ENCODE results near the gene AOC3.
"Not testable (repeated sequence)": the region's sequence is repeated elsewhere in the genome, so short reads cannot be mapped to it uniquely, and the experiment has no call there.

The AOC3 gene

GRCh38 chr17:42894283-42895184 lies 43.5 kb downstream of the AOC3 start:
- no peak for DNase-seq

- peak; percentile 56 for DNase-seq
These were observed 44.2 kb downstream of the AOC3 start for GRCh38 chr17:42895185-42895555.

- DNase-seq, result no peak
These were observed 47.3 kb downstream of the AOC3 start for GRCh38 chr17:42898147-42898811.

DNA sequence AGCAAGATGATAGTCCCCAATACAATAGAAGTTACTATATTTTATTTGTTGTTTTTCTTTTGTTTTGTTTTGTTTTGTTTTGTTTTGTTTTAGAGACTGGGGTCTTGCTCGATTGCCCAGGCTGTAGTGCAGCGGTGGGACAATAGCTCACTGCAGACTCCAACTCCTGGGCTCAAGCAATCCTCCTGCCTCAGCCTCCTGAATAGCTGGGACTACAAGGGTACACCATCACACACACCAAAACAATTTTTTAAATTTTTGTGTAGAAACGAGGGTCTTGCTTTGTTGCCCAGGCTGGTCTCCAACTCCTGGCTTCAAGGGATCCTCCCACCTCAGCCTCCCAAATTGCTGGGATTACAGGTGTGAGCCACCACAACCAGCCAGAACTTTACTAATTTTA lies 49.0 kb downstream of the AOC3 start:
- DNase-seq, result not testable (repeated sequence)

DNA sequence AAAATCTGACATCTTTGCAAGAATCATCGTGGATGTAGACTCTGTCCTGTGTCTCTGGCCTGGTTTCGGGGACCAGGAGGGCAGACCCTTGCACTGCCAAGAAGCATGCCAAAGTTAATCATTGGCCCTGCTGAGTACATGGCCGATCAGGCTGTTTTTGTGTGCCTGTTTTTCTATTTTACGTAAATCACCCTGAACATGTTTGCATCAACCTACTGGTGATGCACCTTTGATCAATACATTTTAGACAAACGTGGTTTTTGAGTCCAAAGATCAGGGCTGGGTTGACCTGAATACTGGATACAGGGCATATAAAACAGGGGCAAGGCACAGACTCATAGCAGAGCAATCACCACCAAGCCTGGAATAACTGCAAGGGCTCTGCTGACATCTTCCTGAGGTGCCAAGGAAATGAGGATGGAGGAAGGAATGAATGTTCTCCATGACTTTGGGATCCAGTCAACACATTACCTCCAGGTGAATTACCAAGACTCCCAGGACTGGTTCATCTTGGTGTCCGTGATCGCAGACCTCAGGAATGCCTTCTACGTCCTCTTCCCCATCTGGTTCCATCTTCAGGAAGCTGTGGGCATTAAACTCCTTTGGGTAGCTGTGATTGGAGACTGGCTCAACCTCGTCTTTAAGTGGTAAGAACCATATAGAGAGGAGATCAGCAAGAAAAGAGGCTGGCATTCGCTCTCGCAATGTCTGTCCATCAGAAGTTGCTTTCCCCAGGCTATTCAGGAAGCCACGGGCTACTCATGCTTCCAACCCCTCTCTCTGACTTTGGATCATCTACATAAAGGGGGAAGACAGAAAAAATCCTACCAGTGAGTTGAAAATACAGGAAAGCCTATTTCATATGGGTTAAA lies 49.7 kb downstream of the AOC3 start, which contains the start of gene G6PC1:
G6PC1 (plus strand) TSS at position 340 of the 872 bp plus-strand sequence; CDS start at position 418, 78 bp downstream.
- DNase-seq, result no peak

DNA sequence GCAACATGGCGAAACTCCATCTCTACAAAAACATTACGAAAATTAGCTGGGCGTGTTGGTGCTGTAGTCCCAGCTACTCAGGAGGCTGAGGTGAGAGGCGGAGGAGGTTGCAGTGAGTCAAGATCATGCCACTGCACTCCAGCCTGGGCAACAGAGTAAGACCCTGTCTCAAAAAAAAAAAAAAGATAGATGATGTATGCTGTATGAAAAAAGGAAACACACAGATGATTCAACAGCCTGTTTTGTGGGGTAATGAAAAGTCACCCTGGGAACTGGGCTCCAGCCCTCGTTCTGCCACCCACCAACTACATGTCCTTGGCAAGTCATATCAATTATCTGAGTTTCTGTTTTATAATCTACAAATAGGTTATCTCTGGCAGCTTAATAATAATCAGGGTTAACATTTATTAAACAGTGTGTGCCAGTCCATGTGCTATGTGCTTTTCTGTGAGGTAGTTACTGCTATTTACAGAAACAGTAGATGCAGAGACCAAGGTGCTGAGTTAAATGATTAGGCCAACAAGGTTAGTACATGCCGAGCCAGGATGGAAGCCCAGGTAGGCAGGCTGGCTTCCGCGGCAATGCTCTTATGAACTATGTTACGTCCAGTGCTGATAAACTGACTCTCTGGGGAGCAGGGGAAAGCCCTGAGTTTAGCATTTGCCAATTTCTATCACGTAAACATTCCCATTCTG lies 50.7 kb downstream of the AOC3 start:
- DNase-seq, result no peak

GRCh38 chr17:42904110-42904469 lies 53.1 kb downstream of the AOC3 start:
- DNase-seq, result no peak

GRCh38 chr17:42906772-42907446 lies 55.9 kb downstream of the AOC3 start:
- DNase-seq, result no peak

Data from NCI-H446 treated with DMSO at 0.1 percent for 48 hours (cell line).